ENCODE measurements around the gene LLGL1. TPM values are rescaled to one million over a fixed set of nuclear protein-coding genes. Genes with fewer than 3 reads are reported as not detected.
"Not testable (repeated sequence)": the region's sequence is repeated elsewhere in the genome, so short reads cannot be mapped to it uniquely, and the experiment has no call there.

LLGL1 gene
- polyA plus RNA-seq, 2 of the 4 experiments (the other 2 are of a cell fraction), result 11.2 to 19.3 TPM

DNA sequence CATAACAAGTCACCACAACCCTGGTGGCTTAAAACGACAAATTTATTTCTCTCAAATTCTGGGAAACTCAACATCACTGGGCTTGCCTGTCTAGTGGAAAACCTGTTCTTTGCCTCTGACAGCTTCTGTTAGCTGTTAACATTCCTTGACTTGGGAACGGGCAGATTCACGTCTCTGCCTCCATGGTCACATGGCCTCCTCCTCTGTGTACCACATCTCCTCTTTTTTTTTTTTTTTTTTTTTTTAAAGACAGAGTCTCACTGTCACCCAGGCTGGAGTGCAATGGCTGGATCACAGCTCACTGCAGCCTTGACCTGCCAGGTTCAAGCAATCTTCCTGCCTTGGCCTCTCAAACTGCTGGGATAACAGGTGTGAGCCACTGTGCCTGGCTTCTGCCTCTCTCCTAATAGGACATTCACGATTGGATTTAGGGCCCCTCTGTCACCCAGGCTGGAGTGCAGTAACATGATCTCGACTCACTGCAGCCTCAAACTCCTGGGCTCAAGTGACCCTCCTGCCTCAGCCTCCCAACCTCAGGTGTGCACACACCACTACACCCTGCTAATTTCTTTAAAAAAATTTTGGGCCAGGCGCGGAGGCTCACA lies 11.7 kb upstream of the LLGL1 start:
- no peak for DNase-seq (ENCODE audit: low read depth in 1 of 2, low spot score in 1 of 2)
- H3K4me1 ChIP-seq, result no peaks in the 10 kb centered on the region
- POLR2A ChIA-PET, result no interaction called here
- FAIRE-seq, result no peak
- no peak for TF ChIP-seq CEBPB (IDR thresholded peaks at IDR 0.05)
- no peak for TF ChIP-seq CBX8 (IDR thresholded peaks at IDR 0.05)
- no peak for TF ChIP-seq EHMT2 (IDR thresholded peaks at IDR 0.05; ENCODE audit: low read depth)
- no peak for TF ChIP-seq FOSB (CRISPR knock-in tag; IDR thresholded peaks at IDR 0.05)
- no peak for TF ChIP-seq FOXS1 (CRISPR knock-in tag; IDR thresholded peaks at IDR 0.05)
- TF ChIP-seq KDM5A (IDR thresholded peaks at IDR 0.05), result no peak
- no peak for TF ChIP-seq NFE2L2 (conservative IDR thresholded peaks at IDR 0.05; ENCODE audit: low read length)
- no peak for TF ChIP-seq FOSL2 (IDR thresholded peaks at IDR 0.05)
- TF ChIP-seq FOSL2 (CRISPR knock-in tag; IDR thresholded peaks at IDR 0.05), result no peak
- no peak for TF ChIP-seq MAZ (IDR thresholded peaks at IDR 0.05; ENCODE audit: borderline replicate concordance, low read depth, low read length)
- no peak for TF ChIP-seq JUN (IDR thresholded peaks at IDR 0.05)
- no peaks in the 10 kb centered on the region for H3K9me3 ChIP-seq
- ATAC-seq, result no peak
- H3K4me3 ChIP-seq, result no peak overlapping the region
- WGBS (ENCODE audit: missing lambda C conversion rate), result 71% methylated on average over 7 of the region's 7 CpGs
- H3K4me2 ChIP-seq, result no peak overlapping the region
- CTCF ChIA-PET, result no interaction called here
- H3K27ac ChIP-seq, result no peak overlapping the region

- not testable (repeated sequence) for DNase-seq (ENCODE audit: low read depth in 1 of 2, low spot score in 1 of 2); H3K4me1 ChIP-seq; H3K4me2 ChIP-seq; FAIRE-seq; H3K9me3 ChIP-seq; ATAC-seq; H3K4me3 ChIP-seq; H3K27ac ChIP-seq
- WGBS (ENCODE audit: missing lambda C conversion rate), result 73% methylated on average over 11 of the region's 11 CpGs
- ChIA-PET POLR2A (interaction anchor here (0.8 kb wide), 1 partner anchor 11 kb away, joined by 4 read pairs; no protein-coding TSS in a partner anchor), CTCF (interaction anchor here (0.6 to 7.1 kb wide), 20 partner anchors 10 to 146 kb away, joined by 3 to 106 read pairs (median 6); partner anchors contain the start of genes MIEF2 and SHMT1)
These were observed 8.5 kb upstream of the LLGL1 start for GRCh38 chr17:18216906-18217305.

- peak; percentile 86 for FAIRE-seq
- H3K4me1 ChIP-seq, result peaks cover 7% of the 10 kb centered on the region; the same call in 2 of the 3 replicates
- peak; percentile 84 to 93 for TF ChIP-seq RAD21 (conservative IDR thresholded peaks at IDR 0.05 in 1 of 2, IDR thresholded peaks at IDR 0.05 in 1 of 2)
- TF ChIP-seq, protein P1, sequence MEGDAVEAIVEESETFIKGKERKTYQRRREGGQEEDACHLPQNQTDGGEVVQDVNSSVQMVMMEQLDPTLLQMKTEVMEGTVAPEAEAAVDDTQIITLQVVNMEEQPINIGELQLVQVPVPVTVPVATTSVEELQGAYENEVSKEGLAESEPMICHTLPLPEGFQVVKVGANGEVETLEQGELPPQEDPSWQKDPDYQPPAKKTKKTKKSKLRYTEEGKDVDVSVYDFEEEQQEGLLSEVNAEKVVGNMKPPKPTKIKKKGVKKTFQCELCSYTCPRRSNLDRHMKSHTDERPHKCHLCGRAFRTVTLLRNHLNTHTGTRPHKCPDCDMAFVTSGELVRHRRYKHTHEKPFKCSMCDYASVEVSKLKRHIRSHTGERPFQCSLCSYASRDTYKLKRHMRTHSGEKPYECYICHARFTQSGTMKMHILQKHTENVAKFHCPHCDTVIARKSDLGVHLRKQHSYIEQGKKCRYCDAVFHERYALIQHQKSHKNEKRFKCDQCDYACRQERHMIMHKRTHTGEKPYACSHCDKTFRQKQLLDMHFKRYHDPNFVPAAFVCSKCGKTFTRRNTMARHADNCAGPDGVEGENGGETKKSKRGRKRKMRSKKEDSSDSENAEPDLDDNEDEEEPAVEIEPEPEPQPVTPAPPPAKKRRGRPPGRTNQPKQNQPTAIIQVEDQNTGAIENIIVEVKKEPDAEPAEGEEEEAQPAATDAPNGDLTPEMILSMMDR (IDR thresholded peaks at IDR 0.05), result peak; percentile 85
- peak; percentile 65 for TF ChIP-seq SMC3 (IDR thresholded peaks at IDR 0.05)
- no peak for TF ChIP-seq NPAS2 (CRISPR knock-in tag; IDR thresholded peaks at IDR 0.05; ENCODE audit: borderline replicate concordance)
These were observed 7.9 kb upstream of the LLGL1 start for GRCh38 chr17:18217412-18218015.

GRCh38 chr17:18218756-18219415 lies 6.5 kb upstream of the LLGL1 start:
- Histone ChIP-seq H3K9me3 (no peaks in the 10 kb centered on the region), H3K4me3 (no peak overlapping the region), H3K4me2 (no peak overlapping the region), H3K4me1 (peaks cover 7% of the 10 kb centered on the region; the same call in 2 of the 3 replicates), H3K27ac (no peak overlapping the region)
- DNase-seq (ENCODE audit: low read depth in 1 of 2, low spot score in 1 of 2), result no peak
- FAIRE-seq, result no peak
- ChIA-PET CTCF (interaction anchor here (1.0 to 7.1 kb wide), 9 partner anchors 12 to 104 kb away, joined by 3 to 106 read pairs (median 6); no protein-coding TSS in a partner anchor), POLR2A (interaction anchor here (1.0 kb wide), 1 partner anchor 36 kb away, joined by 3 read pairs; the partner anchor contains the start of gene ALKBH5)
- TF ChIP-seq HDAC2 (IDR thresholded peaks at IDR 0.05) (no peak), POLR2A (IDR thresholded peaks at IDR 0.05; ENCODE audit: low read length) (no peak), EP300 (IDR thresholded peaks at IDR 0.05) (no peak), CHD2 (IDR thresholded peaks at IDR 0.05; ENCODE audit: low read length, partially characterized antibody) (no peak), REST (IDR thresholded peaks at IDR 0.05) (no peak), PBX3 (IDR thresholded peaks at IDR 0.05) (no peak), CHD4 (IDR thresholded peaks at IDR 0.05; ENCODE audit: borderline replicate concordance) (no peak), HOXB13 (CRISPR knock-in tag; IDR thresholded peaks at IDR 0.05; ENCODE audit: low read depth) (no peak)
- 72% methylated on average over 4 of the region's 4 CpGs for WGBS (ENCODE audit: missing lambda C conversion rate)
- ATAC-seq, result peak; percentile 23 to 40; a peak in 4 of 6 replicates

More at GRCh38 chr17:18217412-18218015, 7.9 kb upstream of the LLGL1 start:
- Histone ChIP-seq H3K9me3 (no peaks in the 10 kb centered on the region), H3K4me2 (no peak overlapping the region), H3K4me3 (no peak overlapping the region), H3K27ac (no peak overlapping the region)
- ATAC-seq (peak; percentile 87 to 95), DNase-seq (ENCODE audit: low read depth in 1 of 2, low spot score in 1 of 2) (peak; percentile 71 to 97)
- WGBS (ENCODE audit: missing lambda C conversion rate), result 5% methylated on average over 6 of the region's 6 CpGs
- ChIA-PET CTCF (interaction anchor here (0.6 to 7.1 kb wide), 33 partner anchors 8 to 157 kb away, joined by 3 to 106 read pairs (median 4); partner anchors contain the start of genes MIEF2 and SHMT1), POLR2A (interaction anchor here (0.7 kb wide), 1 partner anchor 42 kb away, joined by 11 read pairs; no protein-coding TSS in a partner anchor)

Measured in A549 (cell line).